Gastrocnemius medialis (tissue), 4 donors: ENCODE results near the gene ATXN7L2.

Experiments
- POLR2A ChIP-seq, 2 donors: fragments of 450-650 bp; IDR thresholded peaks; one replicate each; pipeline ENCODE4 v1.6.1; 2017; ENCODE audit warnings: antibody characterized with exemption in 2 of 2, mild to moderate bottlenecking in 2 of 2, moderate library complexity in 2 of 2
- TF ChIP-seq, protein P1 (sequence below), 5 experiments: fragments of 450-650 bp in 3 of 5; fragments of 200-600 bp in 2 of 5; sonication (generic) in 2 of 5; IDR thresholded peaks in 4 of 5; conservative IDR thresholded peaks in 1 of 5; 1 replicate in 4 of 5; 2 replicates in 1 of 5; pipeline ENCODE4 v1.5.1; 2016 to 2019; ENCODE audit warnings: antibody characterized with exemption in 5 of 5, mild to moderate bottlenecking in 3 of 5, moderate library complexity in 3 of 5

DNA sequence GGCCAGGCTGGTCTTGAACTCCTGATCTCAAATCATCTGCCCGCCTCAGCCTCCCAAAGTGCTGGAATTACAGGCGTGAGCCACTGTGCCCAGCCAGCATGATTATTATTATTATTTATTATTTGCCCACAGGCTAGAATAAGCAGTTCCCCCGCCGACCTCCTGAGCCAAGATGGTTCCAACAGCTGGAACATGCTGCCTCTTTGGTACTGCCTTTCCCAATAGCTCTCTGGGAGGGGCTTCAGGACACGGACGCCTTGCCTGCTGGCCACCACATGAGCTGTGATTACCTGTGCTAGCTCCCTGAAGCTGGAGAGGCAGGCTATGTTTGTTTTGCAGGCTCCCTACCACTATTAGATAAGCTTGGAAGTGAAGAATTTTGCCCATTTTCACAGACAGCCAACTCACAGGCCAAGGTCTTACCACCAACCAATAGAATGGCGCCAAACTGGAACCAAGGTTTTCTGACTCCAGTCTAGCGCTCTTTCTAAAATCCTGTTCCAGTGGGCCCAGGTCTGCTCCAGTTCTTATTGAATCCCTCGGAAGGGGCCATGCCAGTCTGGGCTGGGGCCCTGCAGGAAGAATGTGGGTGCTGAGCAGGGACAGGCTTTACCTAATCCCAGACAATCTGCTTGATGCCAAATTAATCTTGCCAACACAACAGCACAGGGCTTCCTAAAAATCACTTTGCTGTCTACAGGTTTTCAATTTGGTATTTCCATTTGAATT lies 53.9 kb downstream of the ATXN7L2 start:
- TF ChIP-seq POLR2A (IDR thresholded peaks at IDR 0.05): no peak
- TF ChIP-seq, protein P1, sequence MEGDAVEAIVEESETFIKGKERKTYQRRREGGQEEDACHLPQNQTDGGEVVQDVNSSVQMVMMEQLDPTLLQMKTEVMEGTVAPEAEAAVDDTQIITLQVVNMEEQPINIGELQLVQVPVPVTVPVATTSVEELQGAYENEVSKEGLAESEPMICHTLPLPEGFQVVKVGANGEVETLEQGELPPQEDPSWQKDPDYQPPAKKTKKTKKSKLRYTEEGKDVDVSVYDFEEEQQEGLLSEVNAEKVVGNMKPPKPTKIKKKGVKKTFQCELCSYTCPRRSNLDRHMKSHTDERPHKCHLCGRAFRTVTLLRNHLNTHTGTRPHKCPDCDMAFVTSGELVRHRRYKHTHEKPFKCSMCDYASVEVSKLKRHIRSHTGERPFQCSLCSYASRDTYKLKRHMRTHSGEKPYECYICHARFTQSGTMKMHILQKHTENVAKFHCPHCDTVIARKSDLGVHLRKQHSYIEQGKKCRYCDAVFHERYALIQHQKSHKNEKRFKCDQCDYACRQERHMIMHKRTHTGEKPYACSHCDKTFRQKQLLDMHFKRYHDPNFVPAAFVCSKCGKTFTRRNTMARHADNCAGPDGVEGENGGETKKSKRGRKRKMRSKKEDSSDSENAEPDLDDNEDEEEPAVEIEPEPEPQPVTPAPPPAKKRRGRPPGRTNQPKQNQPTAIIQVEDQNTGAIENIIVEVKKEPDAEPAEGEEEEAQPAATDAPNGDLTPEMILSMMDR (IDR thresholded peaks at IDR 0.05 in 4 of 5, conservative IDR thresholded peaks at IDR 0.05 in 1 of 5): no peak
